A549 (cell line): ENCODE measurements around the gene BEST3. TPM values are rescaled to one million over a fixed set of nuclear protein-coding genes. Genes with fewer than 3 reads are reported as not detected.

Experiments
- ATAC-seq, 2 experiments: fragments of 200-7000 bp in 1 of 2; fragments of >200 bp in 1 of 2; cut with Nextera tagmentation in 1 of 2; cut with Tn5 transposase in 1 of 2; 3 replicates each; pipeline versions ENCODE4 v1.8.0 to v1.9.1; 2018 to 2020; ENCODE audit warnings: mild to moderate bottlenecking in 1 of 2, moderate library complexity in 1 of 2
- CTCF ChIA-PET: fragments of 300-600 bp; sonication (Branson Sonifier 250); formaldehyde crosslinking; extraction: SDS; loops from one replicate; lab custom pipeline; 2021; ENCODE audit warnings: antibody characterized with exemption, inconsistent platforms; lab: Yijun Ruan, JAX
- POLR2A ChIA-PET: fragments of 350-600 bp; formaldehyde crosslinking; extraction: SDS; loops from one replicate; lab custom pipeline; 2021; ENCODE audit warnings: antibody characterized with exemption, inconsistent platforms; lab: Yijun Ruan, JAX
- DNase-seq, 2 experiments: peaks; one replicate each; pipeline versions ENCODE4 v3.0.0 to v3.0.0-alpha.2; 2011 to 2016; ENCODE audit warnings: low read depth in 1 of 2, low spot score in 1 of 2
- FAIRE-seq: peaks from 2 replicates; lab custom pipeline; 2011; peaks lifted over from hg19 to GRCh38; lab: Jason Lieb, UNC
- H3K27ac ChIP-seq, 2 experiments: fragments of >200 bp; sonication (Bioruptor Twin); formaldehyde crosslinking; 3 replicates each; pipeline ENCODE4 v1.5.1; 2016 to 2017
- H3K4me1 ChIP-seq: fragments of >200 bp; sonication (Bioruptor Twin); formaldehyde crosslinking; 3 replicates; pipeline ENCODE4 v1.6.1; 2016
- H3K4me2 ChIP-seq: fragments of >200 bp; sonication (Bioruptor Twin); formaldehyde crosslinking; 3 replicates; pipeline ENCODE4 v1.6.1; 2016
- H3K4me3 ChIP-seq: fragments of >200 bp; sonication (Bioruptor Twin); formaldehyde crosslinking; 3 replicates; pipeline ENCODE4 v1.5.1; 2016
- H3K9me3 ChIP-seq: fragments of >200 bp; sonication (Bioruptor Twin); formaldehyde crosslinking; 3 replicates; pipeline ENCODE4 v1.6.1; 2016
- CBX8 ChIP-seq: fragments of 200-600 bp; sonication (generic); IDR thresholded peaks from 2 replicates; pipeline ENCODE4 v1.6.1; 2016
- CHD2 ChIP-seq: fragments of 150-350 bp; IDR thresholded peaks from 2 replicates; pipeline ENCODE4 v1.6.1; 2014; ENCODE audit warnings: low read length; ENCODE audit not compliant: partially characterized antibody
- CHD4 ChIP-seq: fragments of 200-600 bp; sonication (generic); IDR thresholded peaks from 2 replicates; pipeline ENCODE4 v1.6.1; 2016; ENCODE audit warnings: antibody characterized with exemption, mild to moderate bottlenecking, borderline replicate concordance
- EHF ChIP-seq: fragments of 250-450 bp; sonication (Bioruptor Pico); IDR thresholded peaks from 2 replicates; pipeline ENCODE4 v1.5.0; 2020; ENCODE audit warnings: mild to moderate bottlenecking
- EHMT2 ChIP-seq: fragments of 200-600 bp; sonication (generic); IDR thresholded peaks from 2 replicates; pipeline ENCODE4 v1.6.1; 2016; ENCODE audit warnings: antibody characterized with exemption, low read depth, mild to moderate bottlenecking, moderate library complexity
- EP300 ChIP-seq, 2 experiments: fragments of >200 bp; sonication (Bioruptor Twin); formaldehyde crosslinking; IDR thresholded peaks; 2 replicates in 1 of 2; 3 replicates in 1 of 2; pipeline ENCODE4 v1.6.1; 2016 to 2017
- ESRRA ChIP-seq: fragments of 150-350 bp; IDR thresholded peaks from 2 replicates; pipeline ENCODE4 v1.6.1; 2014; ENCODE audit warnings: mild to moderate bottlenecking, low read length, borderline replicate concordance
- HOXB5 ChIP-seq: fragments of 250-450 bp; sonication (Bioruptor Pico); IDR thresholded peaks from 2 replicates; pipeline ENCODE4 v1.5.0; 2020; ENCODE audit warnings: mild to moderate bottlenecking, moderate library complexity
- JUN ChIP-seq, 2 experiments: fragments of >200 bp; sonication (Bioruptor Twin); formaldehyde crosslinking; IDR thresholded peaks; 2 replicates in 1 of 2; 3 replicates in 1 of 2; pipeline ENCODE4 v1.6.1; 2016 to 2017
- JUNB ChIP-seq: fragments of >200 bp; sonication (Bioruptor Twin); formaldehyde crosslinking; IDR thresholded peaks from 2 replicates; pipeline ENCODE4 v1.6.1; 2016
- KDM5A ChIP-seq: fragments of 200-600 bp; sonication (generic); IDR thresholded peaks from 2 replicates; pipeline ENCODE4 v1.6.1; 2016; ENCODE audit warnings: antibody characterized with exemption, mild to moderate bottlenecking
- MYC ChIP-seq: IDR thresholded peaks from 2 replicates; pipeline ENCODE4 v1.6.1; 2012; ENCODE audit warnings: mild to moderate bottlenecking, inconsistent platforms, low read length, improper control_type of control experiment, borderline replicate concordance
- NFE2L2 ChIP-seq: fragments of 150-350 bp; conservative IDR thresholded peaks from 2 replicates; pipeline ENCODE4 v1.6.1; 2014; ENCODE audit warnings: low read length
- NR3C1 ChIP-seq: fragments of >200 bp; sonication (Bioruptor Twin); formaldehyde crosslinking; IDR thresholded peaks from 3 replicates; pipeline ENCODE4 v1.6.1; 2017
- PHF8 ChIP-seq: fragments of 200-600 bp; sonication (generic); IDR thresholded peaks from 2 replicates; pipeline ENCODE4 v1.6.1; 2016; ENCODE audit warnings: low read depth, mild to moderate bottlenecking, antibody characterized with exemption, moderate library complexity, borderline replicate concordance
- POLR2A ChIP-seq: IDR thresholded peaks from 2 replicates; pipeline ENCODE4 v1.6.1; 2012; ENCODE audit warnings: mild to moderate bottlenecking, low read length
- POLR2AphosphoS2 ChIP-seq: conservative IDR thresholded peaks from 2 replicates; pipeline ENCODE4 v1.6.1; 2012; ENCODE audit warnings: low read length, improper control_type of control experiment, inconsistent platforms
- RAD21 ChIP-seq, 2 experiments: fragments of >200 bp in 1 of 2; sonication (Bioruptor Twin) in 1 of 2; formaldehyde crosslinking in 1 of 2; IDR thresholded peaks in 1 of 2; conservative IDR thresholded peaks in 1 of 2; 2 replicates in 1 of 2; 3 replicates in 1 of 2; pipeline ENCODE4 v1.6.1; 2012 to 2018; ENCODE audit warnings: inconsistent platforms in 1 of 2
- RARB ChIP-seq: fragments of 250-450 bp; sonication (Bioruptor Pico); IDR thresholded peaks from 2 replicates; pipeline ENCODE4 v1.8.0; 2021; ENCODE audit warnings: mild to moderate bottlenecking, moderate library complexity
- RNF2 ChIP-seq: fragments of 200-600 bp; sonication (generic); IDR thresholded peaks from 2 replicates; pipeline ENCODE4 v1.6.1; 2016; ENCODE audit warnings: low read depth, mild to moderate bottlenecking, antibody characterized with exemption, moderate library complexity, borderline replicate concordance
- SMC3 ChIP-seq: fragments of >200 bp; sonication (Bioruptor Twin); formaldehyde crosslinking; IDR thresholded peaks from 3 replicates; pipeline ENCODE4 v1.6.1; 2018; ENCODE audit warnings: inconsistent platforms
- SREBF2 ChIP-seq: fragments of 450-650 bp; IDR thresholded peaks from 2 replicates; pipeline ENCODE4 v1.6.1; 2014; ENCODE audit warnings: mild to moderate bottlenecking, moderate library complexity
- TFCP2L1 ChIP-seq: fragments of 250-450 bp; sonication (Bioruptor Pico); IDR thresholded peaks from 2 replicates; pipeline ENCODE4 v1.5.0; 2021; ENCODE audit warnings: mild to moderate bottlenecking
- WGBS: methylation state at CpG from one replicate; pipeline ENCODE4 v1.1.6; 2017; ENCODE audit errors: missing lambda C conversion rate; 5-methylcytosine and 5-hydroxymethylcytosine counted together
- polyA plus RNA-seq, 4 experiments: library from polyadenylated mRNA; depleted of rRNA in 3 of 4; stranded (reverse); fragments of >200 nt; fragmentation: RNase III in 1 of 4; extraction: RNeasy Plus Mini Kit Qiagen cat#74134 plus additional on column Dnase treatment in 1 of 4; gene quantifications; 2 replicates in 3 of 4; 3 replicates in 1 of 4; pipeline ENCODE4 v1.2.3, GENCODE V29; 2011 to 2017
- TF ChIP-seq, protein P1 (sequence below): IDR thresholded peaks from 2 replicates; pipeline ENCODE4 v1.6.1; 2012; ENCODE audit warnings: low read depth, borderline replicate concordance
- TF ChIP-seq, protein P2 (sequence below): fragments of 450-650 bp; IDR thresholded peaks from 2 replicates; pipeline ENCODE4 v1.6.1; 2014; ENCODE audit warnings: antibody characterized with exemption
- TF ChIP-seq, protein P3 (sequence below): fragments of 150-350 bp; IDR thresholded peaks from 2 replicates; pipeline ENCODE4 v1.6.1; 2014; ENCODE audit warnings: low read depth, mild to moderate bottlenecking, low read length
- TF ChIP-seq, protein P4 (sequence below): fragments of >200 bp; sonication (Bioruptor Twin); formaldehyde crosslinking; IDR thresholded peaks from 2 replicates; pipeline ENCODE4 v1.6.1; 2016
- TF ChIP-seq, protein P5 (sequence below): fragments of 250-450 bp; sonication (Bioruptor Pico); IDR thresholded peaks from 2 replicates; pipeline ENCODE4 v1.5.0; 2021; ENCODE audit warnings: mild to moderate bottlenecking, moderate library complexity, borderline replicate concordance

Gene BEST3
- polyA plus RNA-seq, 2 of the 4 experiments (the other 2 are of a cell fraction): 0.57 to 1.2 TPM

DNA sequence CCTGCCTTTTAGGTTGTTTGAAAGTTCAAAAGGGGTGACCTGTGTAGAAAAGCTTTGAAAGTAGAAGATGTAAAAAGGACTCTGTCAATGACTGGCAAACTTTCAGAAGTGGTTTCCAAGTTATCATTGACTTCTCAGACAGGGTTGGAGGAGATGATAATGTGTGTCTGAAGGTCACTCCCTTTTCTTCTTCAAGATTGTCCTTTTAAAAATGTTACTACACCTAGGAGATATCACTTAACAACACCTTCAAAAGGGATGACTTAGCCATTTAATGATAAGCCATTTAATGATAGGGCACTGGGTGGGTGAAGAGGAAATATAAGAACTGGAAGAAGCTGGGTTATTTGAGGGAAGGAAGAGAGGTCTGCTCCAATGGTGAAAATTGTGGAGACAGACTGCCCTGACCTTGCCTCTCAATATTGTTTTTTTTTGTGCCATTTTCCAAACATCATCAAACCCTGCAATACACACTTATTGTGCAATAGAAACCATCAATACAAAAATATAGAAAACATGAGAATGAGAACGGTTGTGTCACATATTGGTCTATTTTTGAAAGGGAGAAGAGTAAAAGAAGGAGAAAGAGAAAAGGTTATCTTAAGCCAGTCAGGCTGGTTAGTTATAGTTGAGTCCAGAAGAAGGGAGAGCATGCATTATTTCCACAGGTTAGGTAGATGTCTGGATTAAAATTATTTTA is 38.8 kb downstream of the BEST3 start:
- H3K4me2 ChIP-seq: no peak overlapping the region
- TF ChIP-seq KDM5A (no peak), POLR2AphosphoS2 (no peak), EP300 (IDR thresholded peaks at IDR 0.05) (no peak), RARB (CRISPR knock-in tag) (no peak), SMC3 (no peak), CBX8 (no peak), RNF2 (no peak), RAD21 (conservative IDR thresholded peaks at IDR 0.05 in 1 of 2, IDR thresholded peaks at IDR 0.05 in 1 of 2) (no peak), JUNB (no peak), POLR2A (no peak), HOXB5 (CRISPR knock-in tag) (no peak), CHD4 (no peak), MYC (no peak), JUN (IDR thresholded peaks at IDR 0.05) (no peak), CHD2 (no peak)
- TF ChIP-seq, protein P1, sequence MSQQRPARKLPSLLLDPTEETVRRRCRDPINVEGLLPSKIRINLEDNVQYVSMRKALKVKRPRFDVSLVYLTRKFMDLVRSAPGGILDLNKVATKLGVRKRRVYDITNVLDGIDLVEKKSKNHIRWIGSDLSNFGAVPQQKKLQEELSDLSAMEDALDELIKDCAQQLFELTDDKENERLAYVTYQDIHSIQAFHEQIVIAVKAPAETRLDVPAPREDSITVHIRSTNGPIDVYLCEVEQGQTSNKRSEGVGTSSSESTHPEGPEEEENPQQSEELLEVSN: no peak
- TF ChIP-seq, protein P2, sequence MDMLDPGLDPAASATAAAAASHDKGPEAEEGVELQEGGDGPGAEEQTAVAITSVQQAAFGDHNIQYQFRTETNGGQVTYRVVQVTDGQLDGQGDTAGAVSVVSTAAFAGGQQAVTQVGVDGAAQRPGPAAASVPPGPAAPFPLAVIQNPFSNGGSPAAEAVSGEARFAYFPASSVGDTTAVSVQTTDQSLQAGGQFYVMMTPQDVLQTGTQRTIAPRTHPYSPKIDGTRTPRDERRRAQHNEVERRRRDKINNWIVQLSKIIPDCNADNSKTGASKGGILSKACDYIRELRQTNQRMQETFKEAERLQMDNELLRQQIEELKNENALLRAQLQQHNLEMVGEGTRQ: no peak
- TF ChIP-seq, protein P3, sequence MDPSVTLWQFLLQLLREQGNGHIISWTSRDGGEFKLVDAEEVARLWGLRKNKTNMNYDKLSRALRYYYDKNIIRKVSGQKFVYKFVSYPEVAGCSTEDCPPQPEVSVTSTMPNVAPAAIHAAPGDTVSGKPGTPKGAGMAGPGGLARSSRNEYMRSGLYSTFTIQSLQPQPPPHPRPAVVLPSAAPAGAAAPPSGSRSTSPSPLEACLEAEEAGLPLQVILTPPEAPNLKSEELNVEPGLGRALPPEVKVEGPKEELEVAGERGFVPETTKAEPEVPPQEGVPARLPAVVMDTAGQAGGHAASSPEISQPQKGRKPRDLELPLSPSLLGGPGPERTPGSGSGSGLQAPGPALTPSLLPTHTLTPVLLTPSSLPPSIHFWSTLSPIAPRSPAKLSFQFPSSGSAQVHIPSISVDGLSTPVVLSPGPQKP: no peak
- TF ChIP-seq, protein P4, sequence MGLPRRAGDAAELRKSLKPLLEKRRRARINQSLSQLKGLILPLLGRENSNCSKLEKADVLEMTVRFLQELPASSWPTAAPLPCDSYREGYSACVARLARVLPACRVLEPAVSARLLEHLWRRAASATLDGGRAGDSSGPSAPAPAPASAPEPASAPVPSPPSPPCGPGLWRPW: no peak
- ChIA-PET POLR2A (no interaction called here), CTCF (no interaction called here)
- no peak overlapping the region for H3K4me3 ChIP-seq
- H3K9me3 ChIP-seq: no peaks in the 10 kb centered on the region
- DNase-seq (no peak), FAIRE-seq (no peak), ATAC-seq (no peak)
- H3K27ac ChIP-seq: no peak overlapping the region
- peaks cover 11% of the 10 kb centered on the region for H3K4me1 ChIP-seq
- 36% methylated on average over 1 of the region's 1 CpG for WGBS

DNA sequence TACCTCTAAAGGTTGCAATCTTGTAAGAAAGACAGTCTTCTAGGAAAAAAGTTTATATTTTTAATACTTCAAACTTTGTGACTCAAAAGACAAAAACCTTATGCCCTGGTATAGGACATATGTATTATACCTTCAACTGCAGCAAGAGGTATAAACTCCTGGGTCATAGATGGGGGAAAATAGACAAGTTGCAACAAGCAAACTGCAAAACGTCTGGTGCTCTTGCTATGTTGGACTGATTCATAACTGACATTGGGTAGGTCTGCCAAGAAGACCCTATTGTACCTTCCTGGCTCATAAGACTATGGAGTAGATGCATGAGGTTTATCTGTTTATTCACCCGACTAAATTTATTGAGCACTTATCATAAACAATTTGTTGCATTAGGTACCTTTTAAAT is 40.9 kb downstream of the BEST3 start:
- 11% methylated on average over 2 of the region's 2 CpGs for WGBS
- no peak overlapping the region for H3K4me3 ChIP-seq
- ChIA-PET POLR2A (no interaction called here), CTCF (interaction anchor here (1.4 kb wide), 1 partner anchor 19 kb away, joined by 3 read pairs; no protein-coding TSS in a partner anchor)
- TF ChIP-seq RAD21 (conservative IDR thresholded peaks at IDR 0.05 in 1 of 2, IDR thresholded peaks at IDR 0.05 in 1 of 2) (no peak), PHF8 (no peak), EHMT2 (no peak), SREBF2 (no peak), TFCP2L1 (CRISPR knock-in tag) (no peak), NR3C1 (no peak), ESRRA (no peak), NFE2L2 (no peak), EHF (CRISPR knock-in tag) (no peak)
- TF ChIP-seq, protein P4: no peak
- TF ChIP-seq, protein P1: no peak
- TF ChIP-seq, protein P5, sequence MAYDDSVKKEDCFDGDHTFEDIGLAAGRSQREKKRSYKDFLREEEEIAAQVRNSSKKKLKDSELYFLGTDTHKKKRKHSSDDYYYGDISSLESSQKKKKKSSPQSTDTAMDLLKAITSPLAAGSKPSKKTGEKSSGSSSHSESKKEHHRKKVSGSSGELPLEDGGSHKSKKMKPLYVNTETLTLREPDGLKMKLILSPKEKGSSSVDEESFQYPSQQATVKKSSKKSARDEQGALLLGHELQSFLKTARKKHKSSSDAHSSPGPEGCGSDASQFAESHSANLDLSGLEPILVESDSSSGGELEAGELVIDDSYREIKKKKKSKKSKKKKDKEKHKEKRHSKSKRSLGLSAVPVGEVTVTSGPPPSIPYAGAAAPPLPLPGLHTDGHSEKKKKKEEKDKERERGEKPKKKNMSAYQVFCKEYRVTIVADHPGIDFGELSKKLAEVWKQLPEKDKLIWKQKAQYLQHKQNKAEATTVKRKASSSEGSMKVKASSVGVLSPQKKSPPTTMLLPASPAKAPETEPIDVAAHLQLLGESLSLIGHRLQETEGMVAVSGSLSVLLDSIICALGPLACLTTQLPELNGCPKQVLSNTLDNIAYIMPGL (CRISPR knock-in tag): no peak
- no peak for ATAC-seq
- FAIRE-seq: no peak
- no peaks in the 10 kb centered on the region for H3K9me3 ChIP-seq
- DNase-seq: no peak
- peaks cover 11% of the 10 kb centered on the region for H3K4me1 ChIP-seq
- H3K27ac ChIP-seq: no peak overlapping the region
- H3K4me2 ChIP-seq: no peak overlapping the region
